ENCODE results near the gene IGF2BP2.

GRCh38 chr3:185750702-185751101 is 74.1 kb downstream of the IGF2BP2 start:
- no peak for TF ChIP-seq EZH2 (IDR thresholded peaks at IDR 0.05; ENCODE audit: borderline replicate concordance)
- TF ChIP-seq CTCF (IDR thresholded peaks at IDR 0.05; ENCODE audit: poor library complexity): no peak
- no peak for TF ChIP-seq EZH2phosphoT487 (IDR thresholded peaks at IDR 0.05; ENCODE audit: low read depth, severe bottlenecking, unreplicated experiment)

Data from hepatocyte (in vitro differentiated cells).